GM20000 (cell line): ENCODE results near the gene MRAS.

ENCODE experiments used
- DNase-seq: peaks from one replicate; pipeline ENCODE4 v3.0.0; 2012; ENCODE audit warnings: low spot score
- TF ChIP-seq, protein P1 (sequence below): IDR thresholded peaks from 2 replicates; pipeline ENCODE4 v1.5.1; 2012; ENCODE audit warnings: mild to moderate bottlenecking, control low read depth; ENCODE audit errors: extremely low read depth, missing control alignments

The MRAS gene

GRCh38 chr3:138340511-138340910 lies 7.9 kb upstream of the MRAS start:
- TF ChIP-seq, protein P1, sequence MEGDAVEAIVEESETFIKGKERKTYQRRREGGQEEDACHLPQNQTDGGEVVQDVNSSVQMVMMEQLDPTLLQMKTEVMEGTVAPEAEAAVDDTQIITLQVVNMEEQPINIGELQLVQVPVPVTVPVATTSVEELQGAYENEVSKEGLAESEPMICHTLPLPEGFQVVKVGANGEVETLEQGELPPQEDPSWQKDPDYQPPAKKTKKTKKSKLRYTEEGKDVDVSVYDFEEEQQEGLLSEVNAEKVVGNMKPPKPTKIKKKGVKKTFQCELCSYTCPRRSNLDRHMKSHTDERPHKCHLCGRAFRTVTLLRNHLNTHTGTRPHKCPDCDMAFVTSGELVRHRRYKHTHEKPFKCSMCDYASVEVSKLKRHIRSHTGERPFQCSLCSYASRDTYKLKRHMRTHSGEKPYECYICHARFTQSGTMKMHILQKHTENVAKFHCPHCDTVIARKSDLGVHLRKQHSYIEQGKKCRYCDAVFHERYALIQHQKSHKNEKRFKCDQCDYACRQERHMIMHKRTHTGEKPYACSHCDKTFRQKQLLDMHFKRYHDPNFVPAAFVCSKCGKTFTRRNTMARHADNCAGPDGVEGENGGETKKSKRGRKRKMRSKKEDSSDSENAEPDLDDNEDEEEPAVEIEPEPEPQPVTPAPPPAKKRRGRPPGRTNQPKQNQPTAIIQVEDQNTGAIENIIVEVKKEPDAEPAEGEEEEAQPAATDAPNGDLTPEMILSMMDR: no peak

DNA sequence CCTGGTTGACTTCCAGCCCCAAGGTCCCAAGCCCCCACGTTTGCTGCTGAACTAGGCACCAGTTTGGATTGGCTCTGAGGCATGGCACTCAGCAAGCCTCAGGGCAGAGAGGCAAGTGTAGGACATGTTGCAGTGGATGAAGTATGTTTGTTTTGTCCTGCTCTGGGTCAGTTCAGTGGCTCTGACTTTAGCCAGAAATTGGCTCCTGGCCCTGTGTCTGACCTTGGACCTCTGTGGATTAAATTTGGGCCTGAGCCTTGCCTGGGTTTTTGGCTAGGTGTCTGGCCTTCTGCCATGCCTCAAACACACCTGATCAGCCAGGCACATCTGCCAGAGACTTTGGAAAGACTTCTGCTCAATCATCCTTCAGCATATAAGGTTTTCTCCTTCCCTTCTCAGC lies 3.6 kb upstream of the MRAS start:
- no peak for DNase-seq
- TF ChIP-seq, protein P1: no peak

More at GRCh38 chr3:138340511-138340910, 7.9 kb upstream of the MRAS start:
- no peak for DNase-seq

DNA sequence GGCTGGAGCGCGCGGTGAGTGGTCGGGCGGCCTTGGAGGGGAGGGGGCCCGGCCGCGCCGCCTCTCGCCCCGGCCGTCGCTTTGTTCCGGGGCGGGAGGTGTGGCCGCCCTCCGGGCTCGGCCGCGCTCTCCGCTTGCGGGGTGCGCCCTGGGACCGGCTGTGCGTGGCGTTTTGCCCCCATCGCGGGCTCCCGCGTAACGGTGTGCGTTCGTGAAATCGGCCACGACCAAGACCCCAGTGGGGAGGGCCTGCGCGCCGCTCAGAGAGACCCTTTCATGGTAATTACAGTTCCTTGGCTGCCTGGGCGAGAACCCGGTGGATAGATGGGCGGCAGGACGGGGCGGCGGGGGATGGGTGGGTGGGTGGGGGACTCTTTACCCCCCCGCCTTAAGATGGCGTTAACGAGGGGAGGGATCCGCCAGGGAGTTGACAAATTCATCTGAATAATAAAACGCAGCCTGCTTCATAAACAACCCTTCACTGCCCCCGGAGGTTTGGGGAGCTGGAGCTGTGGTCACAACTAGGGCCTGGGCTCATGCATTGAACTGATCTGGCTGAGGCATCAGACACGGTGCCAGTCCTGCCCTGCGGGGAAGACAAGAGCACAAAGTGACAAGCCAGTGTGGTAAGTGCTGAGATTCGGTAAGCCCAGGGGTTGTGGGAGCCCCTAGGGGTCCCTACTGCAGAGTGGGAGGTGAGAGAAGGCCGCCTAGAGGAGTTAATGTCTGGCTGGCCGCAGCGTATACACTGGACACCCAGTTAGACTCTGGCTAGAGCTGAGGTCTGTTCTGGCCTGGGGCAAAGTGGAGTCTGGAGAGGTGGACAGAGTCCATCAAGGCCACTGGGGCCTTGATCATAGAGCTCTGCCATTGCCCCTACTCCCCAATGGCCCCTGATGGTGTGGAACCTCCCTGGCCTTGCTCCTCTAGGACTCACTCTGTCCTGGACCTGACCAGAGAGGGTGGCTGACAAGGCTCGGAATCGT lies 668 bp downstream of the MRAS start:
- TF ChIP-seq, protein P1: no peak
- DNase-seq: peak; percentile 29

DNA sequence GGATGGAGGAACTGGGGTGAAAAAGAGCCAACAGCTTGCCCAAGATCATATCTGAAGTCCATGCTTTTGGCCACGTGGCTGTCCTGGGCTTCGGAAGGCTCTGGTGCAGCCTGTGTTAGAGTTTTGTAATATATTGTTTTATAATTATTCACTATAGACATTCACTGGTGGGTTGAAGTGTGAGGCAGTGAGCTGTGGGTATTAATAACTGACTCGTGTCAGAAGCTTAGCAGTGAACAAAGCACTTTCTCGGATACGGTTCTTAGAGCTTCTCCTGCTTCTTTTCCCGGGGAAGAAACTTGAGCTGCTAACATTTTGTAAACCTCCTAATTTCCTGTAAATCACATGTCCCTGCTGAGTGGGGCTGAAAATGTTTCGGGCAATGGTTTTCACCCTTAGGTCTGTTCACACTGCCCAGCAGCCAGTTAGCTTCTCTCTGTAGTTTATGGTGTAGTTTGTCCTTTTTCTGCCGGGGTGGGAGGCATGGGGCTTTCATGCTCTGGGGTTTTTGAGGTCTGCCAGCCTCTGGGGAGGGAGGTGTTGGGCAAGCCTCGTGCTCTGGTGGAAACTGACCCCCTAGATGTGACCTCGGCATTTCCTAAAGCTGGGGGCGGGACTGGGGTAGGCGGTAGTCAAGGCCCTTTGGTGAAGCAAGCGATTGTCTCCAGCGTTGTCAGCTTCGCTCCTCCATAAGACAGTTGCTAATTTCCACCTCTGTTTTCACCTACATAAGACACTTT lies 1.7 kb downstream of the MRAS start:
- no peak for DNase-seq
- TF ChIP-seq, protein P1: no peak

DNA sequence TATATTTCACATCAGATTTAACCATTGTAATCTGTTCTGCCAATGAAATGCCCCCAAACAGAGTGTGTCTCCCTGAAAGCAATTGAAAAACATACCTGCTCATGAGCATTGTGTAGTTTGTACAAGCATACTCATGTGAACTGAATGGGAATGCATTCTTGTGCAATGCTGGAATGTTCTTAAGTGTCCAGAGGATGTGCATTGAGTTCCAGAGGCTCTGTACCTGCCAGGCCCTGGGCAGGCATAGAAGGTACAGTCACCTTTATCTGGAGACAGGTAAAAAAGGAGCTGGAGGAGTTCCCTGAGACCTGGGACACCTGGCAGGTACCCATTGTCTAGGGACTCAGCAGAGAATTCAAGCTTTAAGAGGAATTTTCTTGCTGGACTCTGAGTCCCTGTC lies 2.8 kb downstream of the MRAS start:
- no peak for DNase-seq
- TF ChIP-seq, protein P1: no peak

DNA sequence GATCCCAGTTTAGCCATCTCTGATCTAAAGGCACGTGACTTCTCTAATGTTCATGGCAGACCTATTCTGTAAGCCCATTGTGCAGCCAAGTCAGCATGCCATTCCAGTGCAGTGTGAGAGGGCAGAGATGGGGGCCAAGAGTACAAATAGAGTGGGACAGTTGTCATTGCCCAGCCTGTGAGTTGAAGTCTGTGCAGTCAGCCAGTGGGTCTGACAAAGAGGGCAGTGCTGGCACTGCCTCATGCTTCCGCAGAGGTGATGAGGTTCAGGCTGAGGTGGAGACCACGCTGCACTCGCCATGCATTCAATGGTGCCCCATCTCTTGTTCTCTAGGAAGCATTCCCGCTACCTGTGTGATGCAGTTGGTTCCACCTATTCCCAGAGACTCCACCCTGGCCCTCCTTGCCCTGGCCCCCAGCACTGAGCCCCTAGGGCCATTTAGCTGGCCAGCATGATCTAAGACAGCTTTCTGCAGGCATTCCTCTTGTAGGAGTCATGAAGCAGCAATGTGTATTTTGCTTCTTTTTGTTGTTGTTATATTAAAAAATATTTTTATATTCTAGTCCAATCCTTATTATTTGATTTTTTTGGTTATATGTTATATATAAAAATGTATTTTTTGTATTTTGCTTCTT lies 3.7 kb downstream of the MRAS start:
- no peak for DNase-seq
- TF ChIP-seq, protein P1: no peak

- TF ChIP-seq, protein P1: no peak
- DNase-seq: no peak
Measured at GRCh38 chr3:138354376-138354775, 6.0 kb downstream of the MRAS start.
